GM20000 (cell line): ENCODE measurements around the gene VPS51.

Source experiments
- DNase-seq: peaks from one replicate; pipeline ENCODE4 v3.0.0; 2012; ENCODE audit warnings: low spot score
- CTCF ChIP-seq: IDR thresholded peaks from 2 replicates; pipeline ENCODE4 v1.5.1; 2012; ENCODE audit warnings: mild to moderate bottlenecking, control low read depth; ENCODE audit errors: extremely low read depth, missing control alignments

VPS51 gene

DNA sequence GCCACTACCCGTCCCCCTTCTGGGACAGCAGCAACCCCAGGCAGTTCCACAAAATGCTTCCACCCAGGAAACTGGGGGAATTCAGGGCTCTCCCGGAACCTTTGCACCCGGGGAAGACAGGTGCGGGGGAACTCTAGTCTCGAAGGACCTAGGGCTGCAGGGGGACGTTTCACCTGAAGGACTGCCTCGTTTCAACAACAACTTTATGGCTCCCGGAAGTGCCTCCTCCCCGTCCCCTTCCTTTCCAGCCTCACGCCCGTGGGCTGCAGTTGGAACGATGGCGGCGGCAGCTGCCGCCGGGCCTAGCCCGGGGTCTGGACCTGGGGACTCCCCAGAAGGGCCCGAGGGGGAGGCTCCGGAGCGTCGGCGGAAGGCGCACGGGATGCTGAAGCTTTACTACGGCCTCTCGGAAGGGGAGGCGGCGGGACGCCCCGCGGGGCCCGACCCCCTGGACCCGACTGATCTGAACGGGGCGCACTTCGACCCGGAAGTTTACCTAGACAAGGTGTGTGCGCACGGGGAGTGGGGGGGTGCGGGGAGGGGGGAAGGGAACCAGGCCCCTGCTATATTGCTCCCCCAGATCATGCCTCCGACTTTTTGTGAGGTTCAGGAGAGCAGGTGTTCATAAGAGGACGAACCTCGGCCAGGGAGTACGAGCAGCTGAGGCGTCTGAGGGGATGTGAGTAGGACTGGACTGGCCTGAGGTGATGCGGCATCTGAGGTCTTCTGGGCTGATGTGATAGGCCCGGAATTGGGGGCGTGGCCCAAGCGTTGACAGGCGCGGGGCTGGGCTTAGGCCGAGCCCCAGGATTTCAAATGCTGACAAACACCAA, at the start of gene VPS51:
TSS of gene VPS51 (plus strand) at position 241 of the 833 bp plus-strand sequence. CDS start at position 278, 37 bp downstream.
- no peak for TF ChIP-seq CTCF
- DNase-seq: peak; percentile 92

- no peak for TF ChIP-seq CTCF
- peak; percentile 58 for DNase-seq
These were observed 48.2 kb upstream of the VPS51 start for GRCh38 chr11:65047581-65048422.

GRCh38 chr11:65051398-65051858, 44.6 kb upstream of the VPS51 start:
- no peak for DNase-seq
- no peak for TF ChIP-seq CTCF

DNA sequence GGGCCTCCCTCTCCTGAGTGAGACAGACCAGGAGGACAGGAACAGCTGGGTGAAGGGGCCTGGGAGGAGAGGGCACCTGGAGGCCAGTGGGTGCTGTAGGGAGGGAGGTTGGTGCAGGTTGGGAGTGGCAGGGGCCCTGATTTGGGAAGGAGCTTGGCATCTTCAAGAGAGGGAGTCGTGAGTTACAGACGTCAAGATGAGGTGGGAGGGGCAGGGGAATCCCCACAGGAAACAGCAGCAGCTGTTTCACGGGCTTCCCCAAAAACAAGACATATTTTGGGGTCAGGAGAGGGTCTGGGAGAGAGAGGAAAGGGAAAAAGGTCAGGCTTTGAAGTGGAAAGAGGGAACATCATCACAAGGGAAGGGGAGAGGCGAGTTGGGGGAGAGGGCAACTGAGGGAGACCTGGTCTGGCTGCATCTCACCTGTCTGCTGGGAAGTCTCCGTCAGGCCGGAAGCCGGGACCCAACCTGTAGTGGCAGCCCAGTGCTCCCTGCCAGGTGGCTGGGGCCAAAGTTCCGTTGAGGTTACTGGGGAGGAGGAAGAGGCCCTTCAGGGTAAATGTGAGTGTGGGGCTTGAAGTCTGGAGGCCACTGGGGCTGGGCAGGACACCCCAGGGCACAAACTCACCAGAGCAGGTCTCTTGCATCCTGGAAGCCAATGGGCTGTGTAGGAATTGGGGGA, 42.0 kb upstream of the VPS51 start:
- TF ChIP-seq CTCF: no peak
- DNase-seq: peak; percentile 46

DNA sequence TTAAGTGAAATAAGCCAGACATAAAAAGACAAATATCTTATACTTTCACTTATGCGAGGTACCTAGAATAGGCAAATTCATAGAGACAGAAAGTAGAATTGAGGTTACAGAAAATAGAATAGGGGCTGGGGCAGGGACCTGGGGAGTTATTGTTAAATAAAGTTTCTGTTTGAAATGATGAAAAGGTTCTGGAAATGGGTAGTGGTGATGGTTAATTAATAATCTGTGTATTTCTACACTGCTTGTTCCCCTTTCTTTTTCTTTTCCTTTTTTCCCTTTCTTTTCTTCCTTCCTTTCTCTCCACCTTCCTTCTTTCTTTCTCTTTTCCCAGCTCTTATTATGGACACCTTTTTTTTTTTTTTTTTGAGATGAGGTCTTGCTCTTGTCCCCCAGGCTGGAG, 40.5 kb upstream of the VPS51 start:
- peak; percentile 45 for DNase-seq
- no peak for TF ChIP-seq CTCF

DNA sequence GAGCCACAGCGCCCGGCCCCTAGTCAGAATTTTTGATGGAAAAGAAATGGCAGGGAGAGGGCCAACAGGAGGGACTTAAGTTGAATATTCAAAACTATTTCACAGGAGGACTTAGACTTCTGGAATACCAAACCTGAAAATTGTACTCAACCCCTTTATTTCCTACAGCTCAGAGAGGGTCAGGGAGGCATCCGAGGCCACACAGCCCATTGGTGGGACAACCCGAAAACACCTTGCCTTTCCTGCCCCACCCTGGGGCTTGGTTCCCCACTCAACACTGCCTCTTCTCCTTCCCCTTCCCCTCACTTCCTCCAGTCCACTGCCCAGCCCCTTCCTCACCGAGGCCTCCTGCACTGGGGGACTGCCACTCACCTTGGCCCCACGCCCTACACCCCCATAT, 39.0 kb upstream of the VPS51 start:
- no peak for TF ChIP-seq CTCF
- no peak for DNase-seq
